HG02840 (cell line): ENCODE results near the gene ZFP36L2.

Experiments used
- ATAC-seq: cut with Tn5 transposase; IDR thresholded peaks from one replicate; pipeline ENCODE4 v1.9.1; 2021; ENCODE audit warnings: mild to moderate bottlenecking, moderate library complexity, moderate number of reproducible peaks; ENCODE audit not compliant: unreplicated experiment, low FRiP score

Gene ZFP36L2

DNA sequence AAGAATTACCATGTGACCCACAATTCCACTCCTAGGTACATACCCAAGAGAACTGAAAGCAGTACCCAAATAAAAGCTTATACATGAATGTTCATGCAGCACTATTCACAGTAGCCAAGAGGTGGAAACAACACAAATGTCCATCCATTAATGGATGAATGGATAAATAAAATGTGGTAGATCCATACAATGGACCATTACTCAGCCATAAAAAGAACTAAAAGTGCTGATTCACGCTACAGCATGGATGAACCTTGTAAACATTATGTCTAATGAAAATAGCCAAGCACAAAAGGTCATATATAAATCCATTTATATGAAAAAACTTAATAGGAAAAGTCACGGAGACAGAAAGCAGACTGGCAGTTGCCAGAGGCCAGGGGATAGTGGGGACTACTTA is 23.6 kb upstream of the ZFP36L2 start:
- ATAC-seq = no peak

GRCh38 chr2:43248621-43249020 is 22.2 kb upstream of the ZFP36L2 start:
- ATAC-seq = no peak

- ATAC-seq = no peak
Observed at GRCh38 chr2:43246641-43247040, 20.2 kb upstream of the ZFP36L2 start.

DNA sequence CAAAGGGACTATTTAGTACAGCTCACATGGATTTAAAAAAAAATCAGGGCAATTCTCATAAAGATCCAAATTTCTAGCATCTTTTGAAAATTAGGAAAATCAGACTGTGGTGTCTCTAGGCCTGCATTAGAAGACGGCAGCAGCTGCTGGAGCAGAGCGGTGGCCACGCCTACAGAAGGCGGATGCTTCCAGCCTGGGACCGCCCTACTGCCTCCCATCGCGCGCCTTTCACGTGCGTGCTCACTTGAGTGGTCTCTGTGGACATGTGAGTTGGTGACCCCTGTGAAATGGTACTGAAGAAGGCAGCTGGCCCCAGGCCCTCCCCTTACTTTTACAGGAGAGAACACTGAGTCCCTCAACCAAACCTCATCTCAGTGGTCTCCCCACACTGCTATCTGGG is 15.2 kb upstream of the ZFP36L2 start:
- no peak for ATAC-seq

- no peak for ATAC-seq
Observed at GRCh38 chr2:43240766-43241150, 14.4 kb upstream of the ZFP36L2 start.

GRCh38 chr2:43239981-43240765 is 13.8 kb upstream of the ZFP36L2 start:
- no peak for ATAC-seq

DNA sequence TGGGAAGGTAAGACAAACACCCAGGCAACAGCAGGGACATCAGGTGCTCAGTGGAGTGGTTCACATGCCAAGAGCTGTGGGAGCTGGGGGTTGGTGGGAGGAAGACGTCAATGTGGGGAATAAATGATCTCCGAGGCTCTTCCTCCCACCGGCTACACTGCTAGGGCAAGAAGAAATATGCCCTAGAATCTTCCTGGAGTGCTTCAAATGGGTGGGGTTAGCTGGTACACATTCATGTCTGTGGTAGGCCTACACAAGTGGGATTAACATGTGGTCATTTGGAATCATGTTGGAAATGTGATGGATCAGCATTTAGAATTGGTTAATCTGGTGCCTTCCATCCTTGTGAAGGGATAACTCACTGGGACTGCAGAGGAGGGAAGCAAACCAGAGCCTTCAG is 12.4 kb upstream of the ZFP36L2 start:
- ATAC-seq = no peak

- no peak for ATAC-seq
Observed at GRCh38 chr2:43238176-43238575, 11.8 kb upstream of the ZFP36L2 start.

DNA sequence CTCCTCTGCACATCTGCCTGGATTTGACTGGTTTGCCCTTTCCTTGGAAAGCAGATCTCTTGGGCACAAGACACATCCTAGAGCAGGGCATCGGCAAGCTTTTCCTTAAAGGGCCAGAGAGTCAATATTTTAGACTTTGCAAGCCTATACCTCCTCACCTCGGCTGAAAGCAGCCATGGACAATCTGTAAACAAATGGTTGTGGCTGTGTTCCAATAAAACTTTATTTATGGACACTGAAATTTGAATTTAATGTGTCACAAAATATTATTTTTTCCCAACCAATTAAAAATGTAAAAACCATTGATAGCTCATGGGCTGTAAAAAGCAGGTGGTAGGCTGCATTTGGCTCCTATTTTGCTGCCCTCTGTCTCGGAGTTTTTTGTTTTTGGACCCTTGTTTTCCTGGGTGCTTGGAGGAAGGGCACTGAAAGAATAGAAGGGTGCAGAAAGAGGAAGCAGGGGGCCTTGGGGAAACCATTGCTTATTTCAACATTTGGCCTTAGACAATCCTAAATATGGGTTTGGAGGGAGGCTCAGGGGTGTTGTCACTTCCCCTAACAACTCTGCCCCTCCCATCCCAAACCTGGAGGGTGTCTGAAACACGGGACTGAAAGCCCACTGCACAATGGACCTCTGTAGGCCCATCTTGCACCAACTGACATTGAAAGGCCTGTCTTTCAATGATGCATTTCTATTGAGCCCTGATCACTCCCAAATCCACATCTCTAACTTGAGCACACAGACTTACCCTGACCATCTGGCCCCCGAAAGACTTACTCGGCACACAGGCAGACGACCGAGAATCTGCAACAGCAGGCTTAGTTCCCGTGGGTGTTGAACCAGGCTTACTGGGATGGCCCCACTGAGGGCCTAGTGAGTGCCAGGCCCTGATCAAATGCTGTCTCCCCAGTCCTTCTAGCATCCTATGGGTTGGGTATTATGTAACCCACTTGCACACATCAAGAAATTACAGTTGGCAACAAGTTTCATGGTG is 7.1 kb upstream of the ZFP36L2 start:
- no peak for ATAC-seq

GRCh38 chr2:43230951-43231827 is 4.8 kb upstream of the ZFP36L2 start:
- no peak for ATAC-seq

- no peak for ATAC-seq
Observed at GRCh38 chr2:43230351-43230885, 4.0 kb upstream of the ZFP36L2 start.

DNA sequence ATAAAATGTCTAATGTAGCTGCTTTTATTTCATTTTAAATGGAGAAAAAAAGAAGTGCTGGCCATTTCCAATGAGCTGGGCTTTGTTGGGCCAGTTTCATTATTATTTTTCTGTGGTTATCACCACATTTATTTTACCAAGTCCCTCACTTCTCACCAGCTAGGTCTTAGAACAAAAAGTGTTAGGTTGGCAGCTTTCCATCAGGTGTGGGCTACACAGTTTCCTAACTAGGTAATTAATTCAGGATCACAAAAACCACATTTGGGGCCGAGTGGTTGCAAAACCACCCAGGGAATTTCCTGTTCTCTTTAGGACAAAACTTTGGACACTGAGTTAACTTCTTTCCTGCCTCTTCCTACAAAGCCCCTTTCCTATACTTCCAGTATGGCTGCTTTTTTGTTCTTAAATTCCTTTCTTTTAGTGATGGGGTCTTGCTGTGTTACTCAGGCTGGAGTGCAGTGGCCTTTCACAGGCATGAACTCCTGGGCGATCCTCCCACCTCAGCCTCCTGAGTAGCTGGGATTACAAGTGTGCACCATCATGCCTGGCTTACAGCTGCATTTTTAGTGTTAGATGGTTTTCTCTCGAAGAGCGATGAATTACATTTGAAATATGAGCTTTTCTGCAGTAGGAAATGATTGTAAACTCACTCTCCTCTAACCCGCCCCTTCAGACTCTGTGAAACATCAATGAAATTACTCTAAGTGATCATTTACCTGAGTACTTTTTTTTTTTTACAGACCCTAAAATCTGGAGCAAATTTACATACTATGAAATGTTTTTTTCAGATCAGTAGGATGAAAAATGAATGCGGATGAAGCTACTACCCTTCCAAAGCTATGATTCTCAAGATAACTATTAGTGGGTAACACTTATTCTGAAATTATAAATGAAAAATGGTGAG is 2.6 kb upstream of the ZFP36L2 start:
- no peak for ATAC-seq

DNA sequence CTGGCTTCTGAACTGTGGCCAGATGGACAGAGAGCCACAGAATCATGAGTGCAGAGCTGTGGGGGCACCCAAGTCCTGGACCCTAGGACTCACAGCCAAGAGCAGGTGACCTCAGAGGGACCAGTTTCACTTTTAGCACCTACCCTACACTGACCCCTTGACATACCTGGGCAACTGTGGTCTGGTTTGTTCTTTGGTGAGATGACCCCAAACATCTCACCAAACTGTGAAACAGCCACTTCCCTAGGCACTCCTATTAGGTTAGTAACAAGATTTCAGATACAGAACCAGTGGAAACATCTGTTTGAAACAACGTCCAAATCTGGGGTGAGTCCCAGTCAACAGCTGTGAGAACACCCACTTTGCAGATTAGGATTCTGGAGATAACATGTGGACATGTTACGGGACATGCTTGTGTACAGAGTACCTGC is 1.9 kb upstream of the ZFP36L2 start:
- ATAC-seq = no peak

DNA sequence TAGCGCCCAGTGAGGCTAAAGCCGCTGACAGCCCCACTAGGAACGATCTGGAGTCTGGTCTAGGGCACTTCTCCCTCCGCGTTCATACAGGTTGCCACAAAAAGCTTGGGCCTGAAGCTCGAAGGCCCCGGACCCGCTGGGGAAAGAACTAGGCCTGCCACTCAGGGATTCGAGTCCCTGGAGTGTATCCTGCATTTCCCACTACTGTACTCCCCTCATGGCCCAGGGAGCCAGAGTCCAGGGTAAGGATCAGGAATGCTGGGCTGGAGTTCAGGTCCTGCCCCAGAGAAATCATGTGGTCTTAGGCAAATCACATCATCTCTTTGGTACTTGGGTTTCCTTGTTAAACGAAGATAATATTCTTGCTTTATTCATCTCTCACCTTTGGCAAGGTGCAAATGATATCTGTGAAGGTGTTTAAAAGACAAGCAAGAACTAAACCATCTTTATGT is 1.4 kb upstream of the ZFP36L2 start:
- ATAC-seq = no peak

DNA sequence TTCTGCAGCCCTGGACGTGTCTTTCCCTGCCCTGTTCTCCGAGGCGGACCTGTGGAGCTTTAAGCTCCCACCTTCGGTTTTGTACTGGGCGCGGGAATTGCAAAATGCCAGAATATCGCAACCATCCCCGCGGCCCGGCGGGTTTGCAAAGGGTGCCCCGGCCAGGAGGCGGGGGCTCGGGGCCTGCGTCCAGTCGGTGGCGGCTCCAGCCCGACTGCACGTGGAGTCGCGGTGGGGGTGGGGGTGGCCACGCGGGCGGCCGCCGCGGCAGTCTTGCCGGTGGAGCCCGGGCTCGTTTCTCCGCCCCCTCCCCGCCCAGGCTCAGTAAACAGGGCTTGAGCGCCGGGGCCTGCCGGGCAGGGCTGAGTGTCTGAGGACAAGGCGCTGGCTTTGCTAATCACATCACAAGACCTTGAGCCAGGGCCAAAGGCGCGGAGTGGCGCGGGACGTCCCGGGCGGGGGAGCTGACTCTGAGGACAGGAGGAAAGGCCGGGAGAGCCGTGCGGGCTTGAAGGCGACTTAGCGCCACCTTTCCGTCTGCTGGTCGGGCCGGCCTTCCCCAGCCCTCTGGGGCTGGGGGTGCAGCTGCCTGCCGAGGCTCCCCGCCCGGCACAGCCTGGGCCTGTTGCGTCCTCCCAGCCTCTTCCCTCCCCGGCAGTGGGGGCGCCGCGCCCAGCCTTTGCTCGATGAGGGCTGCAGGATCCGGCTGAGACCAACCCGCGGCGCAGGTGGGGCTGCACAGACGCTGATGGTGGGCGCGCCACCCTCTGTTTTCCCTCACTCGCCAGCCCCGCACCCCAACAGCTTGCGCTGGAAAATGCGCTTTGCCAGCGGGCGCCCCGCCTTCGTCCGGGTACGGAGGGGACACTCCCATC is 786 bp upstream of the ZFP36L2 start:
- peak; percentile 21 for ATAC-seq

DNA sequence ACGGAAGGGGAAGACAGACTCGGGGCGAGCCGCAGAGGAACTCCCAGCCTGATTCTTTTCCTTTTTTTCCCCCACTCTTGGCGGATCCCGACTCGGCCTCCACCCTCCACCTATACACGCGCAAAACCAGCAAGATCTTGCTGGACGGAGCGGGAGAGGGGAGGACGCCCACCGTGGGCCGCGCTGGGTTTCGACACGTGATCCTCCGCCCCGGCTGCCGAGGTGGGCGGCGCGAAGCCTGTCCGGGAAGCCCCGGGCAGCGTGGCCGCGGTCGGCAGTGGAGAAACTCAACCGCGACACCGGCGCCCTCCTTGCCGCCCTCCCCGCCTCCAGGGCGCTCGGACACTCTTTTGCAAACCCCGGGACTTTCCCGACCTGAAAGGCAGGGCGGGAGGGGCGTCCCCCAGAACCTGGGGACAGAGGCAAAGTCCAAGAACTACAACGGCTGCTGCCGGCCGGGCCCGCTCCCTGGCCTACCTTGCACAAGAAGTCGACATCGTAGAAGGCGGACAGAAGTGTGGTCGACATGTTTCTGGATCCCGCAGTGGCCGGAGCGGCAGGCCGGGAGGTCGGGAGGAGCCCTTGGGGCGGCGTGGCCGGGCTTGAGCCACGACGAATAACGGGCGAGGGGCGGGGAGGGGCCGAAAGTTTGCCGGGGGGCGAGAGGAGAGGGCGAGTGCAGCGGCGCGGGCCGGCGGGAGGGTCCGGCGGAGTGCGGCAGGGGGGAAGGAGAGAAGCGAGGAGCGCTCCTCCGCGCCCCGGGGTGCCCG is 433 bp downstream of the ZFP36L2 start:
- peak; percentile 36 for ATAC-seq

GRCh38 chr2:43225093-43225787 is 1.2 kb downstream of the ZFP36L2 start:
- peak; percentile 1 for ATAC-seq
